Kidney (tissue), 14 donors: ENCODE results near the gene POGK. TPM values are rescaled to one million over a fixed set of nuclear protein-coding genes. Genes with fewer than 3 reads are reported as not detected.
"Not testable (repeated sequence)": the region's sequence is repeated elsewhere in the genome, so short reads cannot be mapped to it uniquely, and the experiment has no call there.

Experiments used
- DNase-seq, 5 donors: peaks; one replicate each; pipeline ENCODE4 v3.0.0-alpha.2; 2013 to 2020
- FAIRE-seq: peaks from 2 replicates; lab custom pipeline; 2012; peaks lifted over from hg19 to GRCh38; lab: Jason Lieb, UNC
- H3K27ac ChIP-seq, 2 donors: one replicate each; pipeline ENCODE4 v1.7.0; 2013; ENCODE audit warnings: low read depth in 2 of 2, low read length in 2 of 2, inconsistent platforms in 1 of 2
- H3K27me3 ChIP-seq: one replicate; pipeline ENCODE4 v1.7.1; 2013; ENCODE audit warnings: low read length, inconsistent platforms; ENCODE audit not compliant: control insufficient read depth, insufficient read depth
- H3K36me3 ChIP-seq, 3 donors: one replicate each; pipeline versions ENCODE4 v1.7.0 to v1.7.1; 2013; ENCODE audit warnings: low read length in 3 of 3, control low read depth in 1 of 3, inconsistent platforms in 1 of 3; ENCODE audit not compliant: insufficient read depth in 3 of 3, control insufficient read depth in 2 of 3
- H3K4me1 ChIP-seq, 3 donors: one replicate each; pipeline versions ENCODE4 v1.7.0 to v1.7.1; 2013; ENCODE audit warnings: low read length in 3 of 3, inconsistent platforms in 1 of 3, low read depth in 1 of 3; ENCODE audit not compliant: control insufficient read depth in 2 of 3, insufficient read depth in 2 of 3
- H3K4me3 ChIP-seq, 3 donors: one replicate each; pipeline versions ENCODE4 v1.7.0 to v1.8.1; 2013; ENCODE audit warnings: low read length in 3 of 3, control low read depth in 1 of 3, inconsistent platforms in 1 of 3
- H3K9ac ChIP-seq, 3 donors: one replicate each; pipeline versions ENCODE4 v1.7.0 to v1.7.1; 2013; ENCODE audit warnings: low read length in 3 of 3, control low read depth in 1 of 3, inconsistent platforms in 1 of 3
- H3K9me3 ChIP-seq, 3 donors: one replicate each; pipeline versions ENCODE4 v1.7.0 to v1.7.1; 2013; ENCODE audit warnings: low read length in 3 of 3, control low read depth in 1 of 3, inconsistent platforms in 1 of 3; ENCODE audit not compliant: control insufficient read depth in 2 of 3, insufficient read depth in 1 of 3
- intact Hi-C: fragments of 100-400 bp; cut with DNase I; formaldehyde crosslinking; loops from one replicate; pipeline ENCODE4 v1.11.1; 2022
- polyA plus RNA-seq: library from polyadenylated mRNA; stranded (reverse); fragments of 350-450 nt; fragmentation: Illumina TruSeq; extraction: RNeasy Lipid Tissue Mini Kit (QIAGEN cat#74804); gene quantifications from one replicate; pipeline ENCODE4 v1.2.3, GENCODE V29; 2014; ENCODE audit warnings: low read depth, low replicate concordance; ENCODE audit not compliant: insufficient read depth
- total RNA-seq: library from RNA; stranded (reverse); fragmentation: NEBNext Ultra II Directional; extraction: Animal tissue kit (Norgen Biotek cat#: 25700); gene quantifications from one replicate; pipeline ENCODE4 v1.2.1, GENCODE V29; 2021
- TF ChIP-seq, protein P1 (sequence below): IDR thresholded peaks from 3 replicates; pipeline ENCODE4 v1.5.1; 2012; ENCODE audit warnings: mild to moderate bottlenecking, moderate library complexity, borderline replicate concordance; ENCODE audit not compliant: insufficient read depth; ENCODE audit errors: extremely low read depth
- donor health status: control.
- donor health status: control.
- donor health status: control.
- donor health status: control.
- donor health status: control.
- donor health status: DM: yes; HTN: yes; CAD: no.
- donor health status: Normal renal cell carcinoma (clear cell type).

Gene POGK
- total and polyA plus RNA-seq, 2 donors from 2014 or later = 13.1 to 40.7 TPM

DNA sequence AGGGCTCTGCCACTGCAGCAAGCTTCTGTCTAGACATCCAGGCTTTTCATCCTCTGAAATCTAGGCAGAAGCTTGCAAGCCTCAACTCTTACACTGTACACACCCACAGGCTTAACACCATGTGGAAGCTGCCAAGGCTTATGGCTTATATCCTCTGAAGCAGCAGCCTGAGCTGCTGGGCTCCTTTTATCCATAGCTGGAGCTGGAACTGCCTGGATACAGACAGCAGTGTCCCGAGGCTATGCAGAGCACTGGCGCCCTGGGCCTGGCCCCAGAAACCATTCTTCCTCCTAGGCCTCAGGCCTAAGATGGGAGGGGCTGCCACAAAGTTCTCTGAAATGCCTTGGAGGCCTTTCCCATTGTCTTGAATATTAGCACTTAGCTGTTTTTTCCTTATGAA, 19.3 kb upstream of the POGK start:
- DNase-seq (no peak), FAIRE-seq (no peak)
- Histone ChIP-seq H3K27ac (no peak overlapping the region), H3K36me3 (no peaks in the 10 kb centered on the region), H3K4me3 (no peak overlapping the region), H3K27me3 (no peaks in the 10 kb centered on the region), H3K9me3 (peaks cover 0 to 14% (median 0%) of the 10 kb centered on the region in 3 donors), H3K9ac (no peak overlapping the region), H3K4me1 (peaks cover 0 to 5% (median 0%) of the 10 kb centered on the region in 3 donors)
- intact Hi-C loops = no loop called here
- TF ChIP-seq, protein P1, sequence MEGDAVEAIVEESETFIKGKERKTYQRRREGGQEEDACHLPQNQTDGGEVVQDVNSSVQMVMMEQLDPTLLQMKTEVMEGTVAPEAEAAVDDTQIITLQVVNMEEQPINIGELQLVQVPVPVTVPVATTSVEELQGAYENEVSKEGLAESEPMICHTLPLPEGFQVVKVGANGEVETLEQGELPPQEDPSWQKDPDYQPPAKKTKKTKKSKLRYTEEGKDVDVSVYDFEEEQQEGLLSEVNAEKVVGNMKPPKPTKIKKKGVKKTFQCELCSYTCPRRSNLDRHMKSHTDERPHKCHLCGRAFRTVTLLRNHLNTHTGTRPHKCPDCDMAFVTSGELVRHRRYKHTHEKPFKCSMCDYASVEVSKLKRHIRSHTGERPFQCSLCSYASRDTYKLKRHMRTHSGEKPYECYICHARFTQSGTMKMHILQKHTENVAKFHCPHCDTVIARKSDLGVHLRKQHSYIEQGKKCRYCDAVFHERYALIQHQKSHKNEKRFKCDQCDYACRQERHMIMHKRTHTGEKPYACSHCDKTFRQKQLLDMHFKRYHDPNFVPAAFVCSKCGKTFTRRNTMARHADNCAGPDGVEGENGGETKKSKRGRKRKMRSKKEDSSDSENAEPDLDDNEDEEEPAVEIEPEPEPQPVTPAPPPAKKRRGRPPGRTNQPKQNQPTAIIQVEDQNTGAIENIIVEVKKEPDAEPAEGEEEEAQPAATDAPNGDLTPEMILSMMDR = no peak

DNA sequence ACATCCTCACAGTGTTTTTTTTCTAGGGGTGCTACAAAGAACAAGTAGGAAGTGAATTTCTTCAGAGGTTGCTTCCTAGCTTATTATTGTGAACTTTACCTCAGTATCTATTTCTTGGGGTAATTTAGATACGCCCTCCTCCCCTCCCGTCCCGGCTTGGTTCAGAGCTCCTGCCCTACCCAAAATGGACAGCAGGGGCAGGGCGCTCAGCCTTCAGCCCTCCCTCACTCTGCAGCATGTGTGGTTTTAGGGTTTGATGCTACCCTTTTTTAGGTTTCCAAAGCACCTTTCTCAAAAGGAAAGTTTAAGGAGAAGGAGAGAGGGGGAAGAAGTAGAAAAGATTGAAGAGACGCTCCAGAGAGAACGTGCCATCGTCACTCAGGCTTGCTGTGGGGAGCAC, 16.9 kb upstream of the POGK start:
- intact Hi-C loops = no loop called here
- H3K36me3 ChIP-seq = no peaks in the 10 kb centered on the region
- H3K9me3 ChIP-seq = peaks cover 0 to 6% (median 0%) of the 10 kb centered on the region in 3 donors
- no peak overlapping the region for H3K4me3 ChIP-seq
- FAIRE-seq (no peak), DNase-seq (no peak)
- no peaks in the 10 kb centered on the region for H3K4me1 ChIP-seq
- TF ChIP-seq, protein P1 = no peak
- no peak overlapping the region for H3K9ac ChIP-seq
- H3K27ac ChIP-seq = no peak overlapping the region
- no peaks in the 10 kb centered on the region for H3K27me3 ChIP-seq

DNA sequence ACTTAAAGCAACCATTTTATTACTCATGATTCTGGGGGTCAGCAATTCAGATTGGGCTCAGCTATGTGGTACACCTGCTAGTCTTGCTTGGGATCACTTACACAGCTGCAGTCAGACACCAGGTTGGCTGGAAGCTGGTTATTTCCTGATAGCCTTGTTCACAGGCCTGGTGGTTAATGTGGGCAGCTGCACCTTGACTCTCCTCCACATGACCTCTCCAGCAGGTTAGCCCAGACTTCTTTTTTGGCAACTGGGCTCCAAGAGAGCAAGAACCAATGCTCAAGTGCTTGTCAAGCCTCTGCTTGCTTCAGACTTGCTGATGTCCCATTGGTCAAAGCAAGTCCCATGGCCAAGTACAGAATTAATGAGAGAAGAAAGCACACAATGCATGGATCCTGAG, 11.8 kb upstream of the POGK start:
- H3K4me3 ChIP-seq = no peak overlapping the region
- FAIRE-seq = no peak
- no peaks in the 10 kb centered on the region for H3K27me3 ChIP-seq
- intact Hi-C loops = no loop called here
- H3K9me3 ChIP-seq = peaks cover 0 to 2% (median 0%) of the 10 kb centered on the region in 3 donors
- TF ChIP-seq, protein P1 = no peak
- H3K27ac ChIP-seq = no peak overlapping the region
- H3K4me1 ChIP-seq = no peaks in the 10 kb centered on the region
- H3K36me3 ChIP-seq = no peaks in the 10 kb centered on the region
- H3K9ac ChIP-seq = no peak overlapping the region
- DNase-seq = no peak

DNA sequence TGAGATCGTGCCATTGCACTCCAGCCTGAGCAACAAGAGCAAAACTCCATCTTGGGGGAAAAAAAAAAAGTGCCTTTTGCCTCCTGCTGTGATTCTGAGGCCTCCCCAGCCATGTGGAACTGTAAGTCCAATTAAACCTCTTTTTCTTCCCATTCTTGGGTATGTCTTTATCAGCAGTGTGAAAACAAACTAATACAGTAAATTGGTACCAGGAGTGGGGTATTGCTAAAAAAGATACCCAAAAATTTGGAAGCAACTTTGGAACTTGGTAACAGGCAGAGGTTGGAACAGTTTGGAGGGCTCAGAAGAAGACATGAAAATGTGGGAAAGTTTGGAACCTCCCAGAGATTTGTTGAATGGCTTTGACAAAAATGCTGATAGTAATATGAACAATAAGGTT, 9.5 kb upstream of the POGK start:
- H3K4me3 ChIP-seq, FAIRE-seq, intact Hi-C loops, H3K27me3 ChIP-seq, H3K27ac ChIP-seq, H3K9ac ChIP-seq, H3K4me1 ChIP-seq, H3K36me3 ChIP-seq, DNase-seq, H3K9me3 ChIP-seq: not testable (repeated sequence)
